Astrocyte (in vitro differentiated cells and primary cell): ENCODE measurements around the gene CDH19. TPM values are rescaled to one million over a fixed set of nuclear protein-coding genes. Genes with fewer than 3 reads are reported as not detected.
A peak's percentile ranks its signal among the peaks of the same experiment; 100 is the strongest.

ENCODE experiments used
- DNase-seq: peaks from one replicate; pipeline ENCODE4 v3.0.0-alpha.2; 2010; ENCODE audit warnings: low read depth
- FAIRE-seq: peaks from 2 replicates; lab custom pipeline; 2011; peaks lifted over from hg19 to GRCh38; lab: Jason Lieb, UNC
- H2AFZ ChIP-seq: 2 replicates; pipeline ENCODE4 v1.6.0; 2012; ENCODE audit warnings: low read depth, low read length, inconsistent platforms
- H3K27ac ChIP-seq: 2 replicates; pipeline ENCODE4 v1.5.1; 2011; ENCODE audit warnings: low read depth, low read length, inconsistent platforms
- H3K27me3 ChIP-seq: 2 replicates; pipeline ENCODE4 v1.6.0; 2011; ENCODE audit warnings: low read length, inconsistent platforms; ENCODE audit not compliant: insufficient read depth
- H3K36me3 ChIP-seq: 2 replicates; pipeline ENCODE4 v1.5.1; 2011; ENCODE audit warnings: low read length, inconsistent platforms; ENCODE audit not compliant: insufficient read depth
- H3K4me1 ChIP-seq: 2 replicates; pipeline ENCODE4 v1.5.1; 2011; ENCODE audit warnings: low read length, inconsistent platforms; ENCODE audit not compliant: insufficient read depth
- H3K4me2 ChIP-seq: 2 replicates; pipeline ENCODE4 v1.6.0; 2012; ENCODE audit warnings: low read length, inconsistent platforms
- H3K4me3 ChIP-seq: 2 replicates; pipeline ENCODE4 v1.5.1; 2011; ENCODE audit warnings: low read depth, mild to moderate bottlenecking, low read length, inconsistent platforms; ENCODE audit not compliant: insufficient read depth
- H3K79me2 ChIP-seq: 2 replicates; pipeline ENCODE4 v1.6.0; 2012; ENCODE audit warnings: mild to moderate bottlenecking, low read length, inconsistent platforms; ENCODE audit not compliant: insufficient read depth
- H3K9ac ChIP-seq: 2 replicates; pipeline ENCODE4 v1.6.0; 2012; ENCODE audit warnings: mild to moderate bottlenecking, low read length, inconsistent platforms
- H3K9me3 ChIP-seq: 2 replicates; pipeline ENCODE4 v1.5.1; 2012; ENCODE audit warnings: low read depth, mild to moderate bottlenecking, low read length, inconsistent platforms; ENCODE audit not compliant: insufficient read depth
- H4K20me1 ChIP-seq: 2 replicates; pipeline ENCODE4 v1.6.0; 2012; ENCODE audit warnings: low read length, inconsistent platforms; ENCODE audit not compliant: insufficient read depth
- H3K27ac Mint-ChIP-seq: one replicate; pipeline ENCODE4 v1.8.0; 2021; ENCODE audit warnings: mild to moderate bottlenecking, mixed read lengths; ENCODE audit not compliant: unreplicated experiment
- H3K27me3 Mint-ChIP-seq: one replicate; pipeline ENCODE4 v1.8.0; 2021; ENCODE audit warnings: low read depth, mixed read lengths; ENCODE audit not compliant: unreplicated experiment
- H3K36me3 Mint-ChIP-seq: one replicate; pipeline ENCODE4 v1.8.0; 2021; ENCODE audit warnings: low read depth, mixed read lengths; ENCODE audit not compliant: unreplicated experiment
- H3K4me1 Mint-ChIP-seq: one replicate; pipeline ENCODE4 v1.8.0; 2021; ENCODE audit warnings: low read depth, mixed read lengths; ENCODE audit not compliant: unreplicated experiment
- H3K4me3 Mint-ChIP-seq: one replicate; pipeline ENCODE4 v1.8.0; 2021; ENCODE audit warnings: mild to moderate bottlenecking, moderate library complexity, mixed read lengths; ENCODE audit not compliant: unreplicated experiment
- H3K9me3 Mint-ChIP-seq: one replicate; pipeline ENCODE4 v1.8.0; 2021; ENCODE audit warnings: mild to moderate bottlenecking, mixed read lengths; ENCODE audit not compliant: unreplicated experiment
- CTCF ChIP-seq: IDR thresholded peaks from 2 replicates; pipeline ENCODE4 v1.5.1; 2011; ENCODE audit warnings: low read depth, mild to moderate bottlenecking, inconsistent platforms, low read length, moderate library complexity; ENCODE audit not compliant: insufficient read depth
- EZH2 ChIP-seq: IDR thresholded peaks from 2 replicates; pipeline ENCODE4 v1.6.1; 2012; ENCODE audit warnings: mild to moderate bottlenecking, low read length, inconsistent platforms; ENCODE audit not compliant: insufficient read depth
- total RNA-seq: library from RNA; stranded (reverse); gene quantifications from 2 replicates; pipeline ENCODE4 v1.2.1, GENCODE V29; 2021

CDH19 gene
- total RNA-seq, 1 donor from 2014 or later, result not detected

DNA sequence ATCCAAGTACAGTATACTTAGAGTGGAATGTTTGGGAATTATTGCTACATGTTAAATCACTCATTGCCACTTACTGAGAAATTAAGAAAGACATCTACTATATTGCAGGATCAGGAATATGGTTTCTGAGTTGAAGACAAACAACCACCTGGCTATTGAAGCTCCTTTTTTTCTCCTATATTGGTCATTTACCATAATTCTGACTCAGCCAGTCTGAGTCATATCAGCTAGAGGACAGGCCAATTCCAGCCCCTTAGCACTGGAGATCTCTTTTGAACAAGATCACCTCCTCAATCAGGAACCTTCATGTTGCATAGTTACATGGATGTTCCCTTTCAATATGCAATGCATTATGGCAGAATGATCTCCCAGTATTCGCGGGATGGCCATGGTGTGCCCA, 42.7 kb upstream of the CDH19 start:
- no peak overlapping the region for H3K27ac Mint-ChIP-seq

GRCh38 chr18:66645983-66646382, 42.1 kb upstream of the CDH19 start:
- Mint-ChIP-seq H3K9me3 (no peaks in the 10 kb centered on the region), H3K27me3 (no peaks in the 10 kb centered on the region), H3K27ac (no peak overlapping the region), H3K36me3 (no peaks in the 10 kb centered on the region), H3K4me3 (no peak overlapping the region), H3K4me1 (peaks cover 13% of the 10 kb centered on the region)
- DNase-seq, result no peak
- Histone ChIP-seq H4K20me1 (no peaks in the 10 kb centered on the region), H3K9me3 (no peaks in the 10 kb centered on the region), H3K4me3 (no peak overlapping the region), H3K36me3 (no peaks in the 10 kb centered on the region), H3K9ac (no peak overlapping the region), H3K4me2 (no peak overlapping the region), H3K27me3 (no peaks in the 10 kb centered on the region), H2AFZ (no peak overlapping the region), H3K4me1 (no peaks in the 10 kb centered on the region), H3K27ac (no peak overlapping the region), H3K79me2 (no peaks in the 10 kb centered on the region)
- no peak for FAIRE-seq
- TF ChIP-seq CTCF (no peak), EZH2 (no peak)

More for the DNA sequence above, 42.7 kb upstream of the CDH19 start:
- H3K4me3 ChIP-seq, result no peak overlapping the region
- Mint-ChIP-seq H3K9me3 (no peaks in the 10 kb centered on the region), H3K27me3 (no peaks in the 10 kb centered on the region), H3K4me3 (no peak overlapping the region), H3K36me3 (no peaks in the 10 kb centered on the region), H3K4me1 (peaks cover 13% of the 10 kb centered on the region)
- H3K79me2 ChIP-seq, result no peaks in the 10 kb centered on the region
- H2AFZ ChIP-seq, result no peak overlapping the region
- H3K4me2 ChIP-seq, result no peak overlapping the region
- DNase-seq, result peak; percentile 45
- H3K9me3 ChIP-seq, result no peaks in the 10 kb centered on the region
- H3K9ac ChIP-seq, result no peak overlapping the region
- no peak for FAIRE-seq
- H3K27me3 ChIP-seq, result no peaks in the 10 kb centered on the region
- TF ChIP-seq EZH2 (no peak), CTCF (no peak)
- no peaks in the 10 kb centered on the region for H3K36me3 ChIP-seq
- H3K27ac ChIP-seq, result no peak overlapping the region
- no peaks in the 10 kb centered on the region for H3K4me1 ChIP-seq
- H4K20me1 ChIP-seq, result no peaks in the 10 kb centered on the region

DNA sequence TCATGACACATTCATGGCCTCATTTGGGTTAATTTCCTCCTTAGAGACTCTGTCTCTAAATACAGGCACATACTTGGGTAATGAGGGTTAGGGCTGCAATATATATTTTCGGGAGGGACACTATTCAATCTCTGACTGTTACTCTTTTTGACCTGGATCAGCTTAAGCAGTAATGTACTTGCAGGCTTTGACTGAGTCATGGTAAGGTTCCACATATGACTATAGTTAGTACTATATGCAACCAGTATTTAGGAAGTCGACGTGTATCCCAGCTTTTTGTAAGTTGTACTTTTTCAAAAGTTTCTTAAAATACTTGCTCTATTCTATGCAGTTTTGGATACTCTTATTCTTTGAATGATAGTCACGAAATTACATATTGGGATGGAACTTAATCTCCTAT, 37.2 kb upstream of the CDH19 start:
- no peak overlapping the region for H2AFZ ChIP-seq
- TF ChIP-seq EZH2, result no peak
- no peak for TF ChIP-seq CTCF
- Mint-ChIP-seq H3K4me3 (no peak overlapping the region), H3K4me1 (peaks cover 8% of the 10 kb centered on the region), H3K36me3 (no peaks in the 10 kb centered on the region), H3K27ac (peak overlapping the region; percentile 48), H3K9me3 (no peaks in the 10 kb centered on the region), H3K27me3 (no peaks in the 10 kb centered on the region)
- H3K36me3 ChIP-seq, result no peaks in the 10 kb centered on the region
- no peaks in the 10 kb centered on the region for H4K20me1 ChIP-seq
- no peak overlapping the region for H3K27ac ChIP-seq
- H3K9ac ChIP-seq, result no peak overlapping the region
- DNase-seq (no peak), FAIRE-seq (no peak)
- no peaks in the 10 kb centered on the region for H3K27me3 ChIP-seq
- H3K4me1 ChIP-seq, result no peaks in the 10 kb centered on the region
- H3K4me3 ChIP-seq, result no peak overlapping the region
- no peaks in the 10 kb centered on the region for H3K9me3 ChIP-seq
- no peak overlapping the region for H3K4me2 ChIP-seq
- H3K79me2 ChIP-seq, result no peaks in the 10 kb centered on the region
